Spleen (tissue), 13 donors: ENCODE measurements around the gene CLMP. TPM values are rescaled to one million over a fixed set of nuclear protein-coding genes. Genes with fewer than 3 reads are reported as not detected.
A peak's percentile ranks its signal among the peaks of the same experiment; 100 is the strongest.

ENCODE experiments used
- DNase-seq: peaks from one replicate; pipeline ENCODE4 v3.0.0-alpha.2; 2020
- H3K27ac ChIP-seq, 8 donors: fragments of 200-600 bp; sonication (generic) in 7 of 8; 1 replicate in 4 of 8; 2 replicates in 4 of 8; pipeline versions ENCODE4 v1.5.0 to v1.8.0; 2016 to 2021; ENCODE audit warnings: inconsistent platforms in 4 of 8, mild to moderate bottlenecking in 4 of 8, moderate library complexity in 1 of 8
- H3K27me3 ChIP-seq, 7 donors: fragments of 200-600 bp; sonication (generic) in 6 of 7; replicated peaks in 1 of 7; 1 replicate in 4 of 7; 2 replicates in 3 of 7; pipeline versions ENCODE4 v1.5.0 to v1.8.0; 2016 to 2021; ENCODE audit warnings: inconsistent platforms in 3 of 7, mild to moderate bottlenecking in 1 of 7
- H3K36me3 ChIP-seq, 6 donors: fragments of 200-600 bp; sonication (generic) in 5 of 6; 1 replicate in 4 of 6; 2 replicates in 2 of 6; pipeline versions ENCODE4 v1.5.0 to v1.8.0; 2016 to 2021; ENCODE audit warnings: inconsistent platforms in 2 of 6
- H3K4me1 ChIP-seq, 6 donors: fragments of 200-600 bp; sonication (generic) in 5 of 6; 1 replicate in 3 of 6; 2 replicates in 3 of 6; pipeline versions ENCODE4 v1.5.0 to v1.8.0; 2016 to 2021; ENCODE audit warnings: inconsistent platforms in 3 of 6
- H3K4me3 ChIP-seq, 8 donors: fragments of 200-600 bp; sonication (generic) in 7 of 8; 1 replicate in 4 of 8; 2 replicates in 4 of 8; pipeline versions ENCODE4 v1.5.0 to v1.8.0; 2016 to 2021; ENCODE audit warnings: inconsistent platforms in 4 of 8, mild to moderate bottlenecking in 4 of 8, moderate library complexity in 2 of 8
- H3K9me3 ChIP-seq, 8 donors: fragments of 200-600 bp; sonication (generic) in 7 of 8; 1 replicate in 4 of 8; 2 replicates in 4 of 8; pipeline versions ENCODE4 v1.5.0 to v1.8.0; 2016 to 2021; ENCODE audit warnings: inconsistent platforms in 4 of 8
- CTCF ChIP-seq, 11 experiments: fragments of 200-600 bp in 7 of 11; fragments of 450-650 bp in 4 of 11; sonication (generic) in 4 of 11; IDR thresholded peaks in 8 of 11; conservative IDR thresholded peaks in 3 of 11; 1 replicate in 7 of 11; 2 replicates in 4 of 11; pipeline versions ENCODE4 v1.4.0 to v1.8.0; 2016 to 2021; ENCODE audit warnings: antibody characterized with exemption in 11 of 11, inconsistent platforms in 4 of 11, mild to moderate bottlenecking in 1 of 11
- POLR2A ChIP-seq, 3 donors: fragments of 450-650 bp; IDR thresholded peaks; one replicate each; pipeline ENCODE4 v1.5.1; 2017; ENCODE audit warnings: antibody characterized with exemption in 3 of 3, mild to moderate bottlenecking in 1 of 3
- POLR2AphosphoS5 ChIP-seq, 3 donors: sonication (generic); formaldehyde crosslinking; IDR thresholded peaks; one replicate each; pipeline ENCODE4 v1.5.1; 2017; ENCODE audit warnings: antibody characterized with exemption in 3 of 3
- WGBS, 5 donors: extraction: QIAGEN DNeasy Blood & Tissue Kit in 3 of 5; methylation state at CpG; one replicate each; pipeline versions ENCODE4 v1.1.5 to v1.1.7; 2013 to 2018; 5-methylcytosine and 5-hydroxymethylcytosine counted together
- intact Hi-C: fragments of 100-400 bp; cut with DNase I; formaldehyde crosslinking; loops from one replicate; pipeline ENCODE4 v1.15.0; 2023; ENCODE audit warnings: low total_unique reads
- long read RNA-seq, 2 donors: transcript quantifications; one replicate each; lab custom pipeline, GENCODE V29; 2026
- polyA plus RNA-seq, 3 donors: library from polyadenylated mRNA; stranded (reverse); fragments of 200-250 nt; gene quantifications; one replicate each; pipeline ENCODE4 v1.2.1, GENCODE V29; 2013
- total RNA-seq, 7 donors: library from RNA; depleted of rRNA in 3 of 7; stranded (reverse); fragments of >200 nt in 3 of 7; fragmentation: NEBNext Ultra II Directional in 4 of 7; extraction: Animal tissue kit (Norgen Biotek cat#: 25700) in 4 of 7; gene quantifications; one replicate each; pipeline versions ENCODE4 v1.1.0 to v1.2.1, GENCODE V29; 2016 to 2021
- donor health status: healthy with polysubstance abuse.
- donor health status: DM: no; HTN: no; CAD: no; lungs with moderate emphysema.
- donor health status: DM: no; HTN: no; CAD: no.
- donor health status: Bipolar disorder and iron deficiency.
- donor health status: healthy.
- donor health status: DM: no; HTN: no; CAD: no.
- donor health status: DM: yes; HTN: yes; CAD: no.

The CLMP gene
- total RNA-seq, result 10 to 100 TPM in 6 of 7 donors, 1 to 10 TPM in 1; 8.5 to 36.5 (median 21.1) TPM
- polyA plus RNA-seq, result 1 to 10 TPM; 3.1 to 4.1 (median 3.6) TPM
- long read RNA-seq, donor 1, full-length matches to known transcripts, result 2 of 2 reads
- long read RNA-seq, donor 1, partial matches to known transcripts, result 0 of 2 reads
- long read RNA-seq, donor 1, other reads (novel, unspliced or antisense), result 0 of 2 reads
- long read RNA-seq, donor 2, full-length matches to known transcripts, result 2 of 8 reads
- long read RNA-seq, donor 2, partial matches to known transcripts, result 6 of 8 reads
- long read RNA-seq, donor 2, other reads (novel, unspliced or antisense), result 0 of 8 reads

GRCh38 chr11:123195188-123196059, at the start of gene CLMP:
TSS of gene CLMP (minus strand) at chr11:123195248. CDS start at chr11:123194940, 308 bp downstream.
- Histone ChIP-seq H3K27me3 (peaks cover 0 to 63% (median 27%) of the 10 kb centered on the region in 7 donors), H3K4me3 (peak within 1 kb of the TSS; percentile 16 to 67 (median 33)), H3K27ac (peak within 1 kb of the TSS in 7 of 8 donors; percentile 24 to 80 (median 67)), H3K36me3 (no peaks in the 10 kb centered on the region), H3K4me1 (peaks cover 8 to 36% (median 19%) of the 10 kb centered on the region in 6 donors), H3K9me3 (no peaks in the 10 kb centered on the region)
- TF ChIP-seq CTCF (IDR thresholded peaks at IDR 0.05 in 8 of 11, conservative IDR thresholded peaks at IDR 0.05 in 3 of 11) (no peak), POLR2AphosphoS5 (IDR thresholded peaks at IDR 0.05) (peak in 1 of 3 donors; percentile 5), POLR2A (IDR thresholded peaks at IDR 0.05) (no peak)
- 9 to 13% (median 9%) methylated on average over 51 to 53 of the region's 53 CpGs for WGBS, 5 donors
- intact Hi-C loops, result no loop called here
- DNase-seq, result no peak

- no peak overlapping the region for H3K4me3 ChIP-seq
- no peak overlapping the region for H3K27ac ChIP-seq
- no peak for DNase-seq
- H3K4me1 ChIP-seq, result peaks cover 0 to 12% (median 2%) of the 10 kb centered on the region in 6 donors
- intact Hi-C loops, result no loop called here
- 82 to 92% (median 90%) methylated on average over 11 of the region's 11 CpGs for WGBS, 5 donors
- H3K36me3 ChIP-seq, result no peaks in the 10 kb centered on the region
- H3K9me3 ChIP-seq, result no peaks in the 10 kb centered on the region
- no peaks in the 10 kb centered on the region for H3K27me3 ChIP-seq
- TF ChIP-seq POLR2A (IDR thresholded peaks at IDR 0.05), result no peak
- TF ChIP-seq POLR2AphosphoS5 (IDR thresholded peaks at IDR 0.05), result no peak
- TF ChIP-seq CTCF (IDR thresholded peaks at IDR 0.05 in 8 of 11, conservative IDR thresholded peaks at IDR 0.05 in 3 of 11), result no peak
Measured at GRCh38 chr11:123241874-123242543, 47.0 kb upstream of the CLMP start.

- intact Hi-C loops, result no loop called here
- no peak for TF ChIP-seq CTCF (IDR thresholded peaks at IDR 0.05 in 8 of 11, conservative IDR thresholded peaks at IDR 0.05 in 3 of 11)
- no peak for TF ChIP-seq POLR2A (IDR thresholded peaks at IDR 0.05)
- no peak for TF ChIP-seq POLR2AphosphoS5 (IDR thresholded peaks at IDR 0.05)
- Histone ChIP-seq H3K27ac (no peak overlapping the region), H3K9me3 (no peaks in the 10 kb centered on the region), H3K4me1 (peaks cover 0 to 8% (median 0%) of the 10 kb centered on the region in 6 donors), H3K4me3 (no peak overlapping the region), H3K27me3 (no peaks in the 10 kb centered on the region), H3K36me3 (no peaks in the 10 kb centered on the region)
- no peak for DNase-seq
- WGBS, 5 donors, result 81 to 93% (median 88%) methylated on average over 1 of the region's 1 CpG
Measured at GRCh38 chr11:123241294-123241693, 46.2 kb upstream of the CLMP start.
